Non-pigmented ciliary epithelial cell (primary cell): ENCODE measurements around the gene BLTP3B.

ENCODE experiments used
- DNase-seq: peaks from one replicate; pipeline ENCODE4 v3.0.0-alpha.2; 2010; ENCODE audit warnings: low read depth

The BLTP3B gene

DNA sequence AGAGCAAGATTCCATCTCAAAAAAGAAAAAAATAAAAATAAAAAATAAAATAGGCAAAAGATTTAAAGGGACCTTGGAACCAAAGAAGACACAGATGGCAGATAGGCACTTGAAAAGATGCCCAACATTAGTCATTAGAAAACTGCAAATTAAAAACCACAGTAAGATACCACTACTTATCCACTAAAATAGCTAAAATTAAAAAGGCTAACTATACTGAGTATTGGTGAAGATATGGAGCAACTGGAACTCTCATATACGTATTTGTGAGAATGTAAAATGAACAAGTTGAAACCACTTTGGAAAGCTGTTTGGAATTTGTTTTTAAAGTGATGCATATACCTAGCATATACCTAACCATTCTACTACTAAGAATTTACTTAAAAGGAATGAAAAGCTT is 22.3 kb downstream of the BLTP3B start:
- no peak for DNase-seq

DNA sequence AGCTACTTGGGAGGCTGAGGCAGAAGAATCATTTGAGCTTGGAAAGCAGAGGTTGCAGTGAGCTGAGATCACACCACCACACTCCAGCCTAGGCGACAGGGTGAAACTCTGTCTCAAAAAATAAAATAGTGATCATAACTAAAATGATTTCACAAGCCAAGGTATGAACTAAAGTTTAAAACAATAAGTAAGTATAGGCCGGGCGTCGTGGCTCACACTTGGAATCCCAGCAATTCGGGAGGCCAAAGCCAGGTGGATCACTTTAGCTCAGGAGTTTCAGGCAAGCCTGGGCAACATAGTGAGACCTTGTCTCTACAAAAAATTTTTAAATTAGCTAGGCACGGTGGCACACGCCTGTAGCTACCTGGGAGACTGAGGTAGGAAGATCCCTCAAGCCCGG is 27.4 kb downstream of the BLTP3B start:
- DNase-seq = no peak

DNA sequence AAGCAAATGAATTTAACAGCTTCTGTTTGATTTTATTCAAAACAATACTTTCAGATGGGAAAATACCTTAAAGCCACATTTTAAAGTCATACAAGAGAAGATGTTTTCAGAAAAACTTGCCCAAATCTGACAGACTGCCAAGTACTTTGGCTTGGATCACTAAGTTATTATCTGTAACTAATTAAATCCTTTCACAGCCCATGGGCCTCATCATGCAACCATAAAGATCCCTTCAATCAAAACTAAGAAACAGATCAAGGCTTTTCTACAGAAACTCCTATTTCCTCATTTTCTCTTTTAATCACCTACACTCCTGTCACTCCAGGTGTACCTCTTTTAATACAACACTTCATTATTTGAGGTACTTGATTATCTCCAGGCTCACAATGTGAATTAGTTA is 28.1 kb downstream of the BLTP3B start:
- no peak for DNase-seq

DNA sequence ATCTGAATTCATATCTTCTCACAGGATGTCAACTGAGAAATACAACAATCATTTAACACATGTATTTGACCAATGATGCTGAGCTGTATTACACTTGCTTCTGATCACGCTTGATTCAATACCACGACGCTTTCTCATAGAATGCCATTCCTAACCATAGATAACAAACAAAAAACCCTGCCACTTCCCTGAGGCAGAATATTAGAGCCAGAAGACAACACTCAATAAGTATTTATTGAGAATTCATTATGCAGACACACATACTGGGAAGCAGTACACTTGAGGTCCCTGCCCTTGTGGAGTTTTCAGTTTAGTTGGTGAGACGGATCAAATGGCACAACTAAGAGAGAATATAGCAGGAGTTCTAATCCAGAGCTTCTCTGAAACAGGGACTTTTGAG is 32.4 kb downstream of the BLTP3B start:
- no peak for DNase-seq

DNA sequence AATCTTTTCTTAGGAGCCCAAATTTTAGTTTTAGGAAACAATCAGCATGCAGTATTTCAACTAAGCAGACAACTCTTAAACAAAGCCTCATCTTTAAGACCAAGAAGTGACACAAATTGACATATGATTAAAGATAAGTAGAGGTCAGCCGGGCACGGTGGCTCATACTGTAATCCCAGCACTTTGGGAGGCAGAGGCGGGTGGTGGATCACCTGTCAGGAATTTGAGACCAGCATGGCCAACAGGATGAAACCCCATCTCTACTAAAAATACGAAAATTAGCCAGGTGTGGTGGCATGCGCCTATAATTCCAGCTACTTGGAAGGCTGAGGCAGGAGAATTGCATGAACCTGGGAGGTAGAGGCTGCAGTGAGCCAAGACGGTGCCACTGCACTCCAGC is 35.8 kb downstream of the BLTP3B start:
- no peak for DNase-seq

DNA sequence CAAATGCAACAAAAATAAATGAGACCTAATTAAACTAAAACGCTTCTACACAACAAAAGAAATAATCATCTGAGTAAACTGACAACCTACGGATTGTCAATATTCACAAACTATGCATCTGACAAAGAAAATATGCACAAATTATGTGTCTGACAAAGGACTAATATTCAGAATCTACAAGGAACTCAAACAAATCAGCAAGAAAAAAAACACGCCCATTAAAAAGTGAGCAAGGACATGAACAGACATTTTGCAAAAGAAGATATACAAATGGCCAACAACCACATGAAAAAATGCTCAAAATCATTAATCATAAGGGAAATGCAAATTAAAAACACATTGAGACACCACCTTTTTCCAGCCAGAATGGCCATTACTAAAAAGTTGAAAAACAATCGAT is 37.0 kb downstream of the BLTP3B start:
- no peak for DNase-seq

DNA sequence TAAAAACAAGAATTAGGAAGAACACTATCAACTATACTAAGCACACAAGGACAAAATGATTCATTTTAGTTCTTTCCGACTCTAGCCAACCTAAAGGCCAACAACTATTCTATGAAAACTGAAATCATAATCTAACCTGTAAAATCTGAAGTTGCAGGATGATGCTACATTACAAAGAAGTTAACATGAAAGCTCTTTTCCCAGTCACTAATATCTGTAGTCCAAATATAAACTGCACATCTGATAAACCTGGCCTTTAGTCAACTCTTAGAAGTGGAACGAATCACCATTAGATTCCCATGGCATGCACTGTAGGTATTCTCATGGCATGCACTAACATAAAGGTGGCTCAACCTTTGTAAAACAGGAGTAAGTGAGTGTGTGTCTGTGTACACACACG is 41.7 kb downstream of the BLTP3B start:
- no peak for DNase-seq
